Measurements from ENCODE around the gene RNF10. TPM values are rescaled to one million over a fixed set of nuclear protein-coding genes. Genes with fewer than 3 reads are reported as not detected.
"Not testable (repeated sequence)": the region's sequence is repeated elsewhere in the genome, so short reads cannot be mapped to it uniquely, and the experiment has no call there.

Gene RNF10
- polyA plus RNA-seq = 111 TPM

GRCh38 chr12:120534203-120534702 is at the start of gene RNF10:
TSS of gene RNF10 (plus strand) at chr12:120534356. CDS start at chr12:120534812, 456 bp downstream.
- Mint-ChIP-seq H3K4me3 (peak within 1 kb of the TSS; percentile 93 to 99 (median 95)), H3K4me1 (peaks cover 40 to 50% (median 44%) of the 10 kb centered on the region in 3 donors), H3K36me3 (no peaks in the 10 kb centered on the region), H3K27me3 (no peaks in the 10 kb centered on the region), H3K9me3 (no peaks in the 10 kb centered on the region), H3K27ac (peak within 1 kb of the TSS; percentile 91 to 97 (median 97))

- Mint-ChIP-seq H3K27me3 (no peaks in the 10 kb centered on the region), H3K4me1 (peaks cover 5 to 7% (median 6%) of the 10 kb centered on the region in 3 donors), H3K36me3 (peaks cover 2% of the 10 kb centered on the region), H3K27ac (no peak overlapping the region), H3K9me3 (no peaks in the 10 kb centered on the region), H3K4me3 (peak overlapping the region in 1 of 4 donors; percentile 65)
Measured at GRCh38 chr12:120485961-120486881, 47.9 kb upstream of the RNF10 start.

GRCh38 chr12:120487552-120487951 is 46.6 kb upstream of the RNF10 start:
- H3K4me3 Mint-ChIP-seq, H3K36me3 Mint-ChIP-seq, H3K27ac Mint-ChIP-seq, H3K9me3 Mint-ChIP-seq, H3K4me1 Mint-ChIP-seq, H3K27me3 Mint-ChIP-seq: not testable (repeated sequence)

- H3K4me1 Mint-ChIP-seq = peaks cover 5 to 7% (median 6%) of the 10 kb centered on the region in 3 donors
- no peaks in the 10 kb centered on the region for H3K36me3 Mint-ChIP-seq
- H3K9me3 Mint-ChIP-seq = no peaks in the 10 kb centered on the region
- peak overlapping the region in 1 of 4 donors; percentile 31 for H3K4me3 Mint-ChIP-seq
- H3K27ac Mint-ChIP-seq = no peak overlapping the region
- H3K27me3 Mint-ChIP-seq = no peaks in the 10 kb centered on the region
Measured at GRCh38 chr12:120488057-120488640, 46.0 kb upstream of the RNF10 start.

GRCh38 chr12:120489018-120489417 is 45.1 kb upstream of the RNF10 start:
- no peak overlapping the region for H3K27ac Mint-ChIP-seq
- no peaks in the 10 kb centered on the region for H3K9me3 Mint-ChIP-seq
- H3K27me3 Mint-ChIP-seq = no peaks in the 10 kb centered on the region
- H3K4me3 Mint-ChIP-seq = no peak overlapping the region
- no peaks in the 10 kb centered on the region for H3K36me3 Mint-ChIP-seq
- peaks cover 0 to 7% (median 5%) of the 10 kb centered on the region in 3 donors for H3K4me1 Mint-ChIP-seq

GRCh38 chr12:120490325-120490724 is 43.8 kb upstream of the RNF10 start:
- no peaks in the 10 kb centered on the region for H3K27me3 Mint-ChIP-seq
- H3K27ac Mint-ChIP-seq = no peak overlapping the region
- peaks cover 3 to 10% (median 7%) of the 10 kb centered on the region in 3 donors for H3K4me1 Mint-ChIP-seq
- H3K4me3 Mint-ChIP-seq = peak overlapping the region in 1 of 4 donors; percentile 52
- H3K9me3 Mint-ChIP-seq = no peaks in the 10 kb centered on the region
- no peaks in the 10 kb centered on the region for H3K36me3 Mint-ChIP-seq

- Mint-ChIP-seq H3K4me3 (no peak overlapping the region), H3K27me3 (no peaks in the 10 kb centered on the region), H3K36me3 (peaks cover 2% of the 10 kb centered on the region), H3K27ac (no peak overlapping the region), H3K4me1 (peaks cover 8 to 11% (median 9%) of the 10 kb centered on the region in 3 donors), H3K9me3 (no peaks in the 10 kb centered on the region)
Measured at GRCh38 chr12:120490833-120491512, 43.2 kb upstream of the RNF10 start.

- peak overlapping the region; percentile 91 to 99 (median 94) for H3K4me3 Mint-ChIP-seq
- no peaks in the 10 kb centered on the region for H3K27me3 Mint-ChIP-seq
- no peaks in the 10 kb centered on the region for H3K9me3 Mint-ChIP-seq
- peaks cover 4% of the 10 kb centered on the region for H3K36me3 Mint-ChIP-seq
- H3K27ac Mint-ChIP-seq = peak overlapping the region; percentile 81 to 95 (median 86)
- H3K4me1 Mint-ChIP-seq = peaks cover 18 to 26% (median 22%) of the 10 kb centered on the region in 3 donors
Measured at GRCh38 chr12:120495186-120495730, 38.9 kb upstream of the RNF10 start.

GRCh38 chr12:120495731-120496412 is 38.3 kb upstream of the RNF10 start, which contains the start of gene DYNLL1:
TSS of gene DYNLL1 (plus strand) at chr12:120496113. CDS start at chr12:120496422, 309 bp downstream.
- H3K4me1 Mint-ChIP-seq = peaks cover 18 to 26% (median 22%) of the 10 kb centered on the region in 3 donors
- peak within 1 kb of the TSS; percentile 91 to 99 (median 94) for H3K4me3 Mint-ChIP-seq
- H3K27me3 Mint-ChIP-seq = no peaks in the 10 kb centered on the region
- H3K27ac Mint-ChIP-seq = peak within 1 kb of the TSS; percentile 86 to 95 (median 92)
- H3K36me3 Mint-ChIP-seq = peaks cover 4% of the 10 kb centered on the region
- H3K9me3 Mint-ChIP-seq = no peaks in the 10 kb centered on the region

- H3K4me1 Mint-ChIP-seq = peaks cover 18 to 26% (median 22%) of the 10 kb centered on the region in 3 donors
- H3K4me3 Mint-ChIP-seq = peak overlapping the region; percentile 91 to 99 (median 94)
- H3K36me3 Mint-ChIP-seq = peaks cover 4% of the 10 kb centered on the region
- H3K9me3 Mint-ChIP-seq = no peaks in the 10 kb centered on the region
- no peaks in the 10 kb centered on the region for H3K27me3 Mint-ChIP-seq
- peak overlapping the region; percentile 86 to 95 (median 92) for H3K27ac Mint-ChIP-seq
Measured at GRCh38 chr12:120496413-120497340, 37.5 kb upstream of the RNF10 start.

GRCh38 chr12:120497524-120498150 is 36.5 kb upstream of the RNF10 start:
- H3K9me3 Mint-ChIP-seq = no peaks in the 10 kb centered on the region
- H3K27ac Mint-ChIP-seq = peak overlapping the region; percentile 59 to 86 (median 64)
- peak overlapping the region; percentile 91 to 99 (median 94) for H3K4me3 Mint-ChIP-seq
- H3K36me3 Mint-ChIP-seq = peaks cover 4% of the 10 kb centered on the region
- peaks cover 18 to 26% (median 22%) of the 10 kb centered on the region in 3 donors for H3K4me1 Mint-ChIP-seq
- no peaks in the 10 kb centered on the region for H3K27me3 Mint-ChIP-seq

GRCh38 chr12:120498870-120499515 is 35.2 kb upstream of the RNF10 start:
- H3K27ac Mint-ChIP-seq = no peak overlapping the region
- H3K27me3 Mint-ChIP-seq = no peaks in the 10 kb centered on the region
- peaks cover 4% of the 10 kb centered on the region for H3K36me3 Mint-ChIP-seq
- no peaks in the 10 kb centered on the region for H3K9me3 Mint-ChIP-seq
- H3K4me1 Mint-ChIP-seq = peaks cover 18 to 26% (median 22%) of the 10 kb centered on the region in 3 donors
- H3K4me3 Mint-ChIP-seq = peak overlapping the region in 2 of 4 donors; percentile 37 to 95

All from IgD-negative memory B cell (primary cell).